ENCODE measurements around the gene VKORC1L1.
A peak's percentile ranks its signal among the peaks of the same experiment; 100 is the strongest.
"Not testable (repeated sequence)": the region's sequence is repeated elsewhere in the genome, so short reads cannot be mapped to it uniquely, and the experiment has no call there.

The VKORC1L1 gene

GRCh38 chr7:65978891-65979582, 106.2 kb downstream of the VKORC1L1 start:
- no peak for DNase-seq (ENCODE audit: low read depth)

GRCh38 chr7:65979583-65980477, 107.0 kb downstream of the VKORC1L1 start:
- no peak for DNase-seq (ENCODE audit: low read depth)

- DNase-seq (ENCODE audit: low read depth) = no peak
Measured at GRCh38 chr7:65980478-65981250, 107.8 kb downstream of the VKORC1L1 start.

GRCh38 chr7:65981965-65982792, 109.3 kb downstream of the VKORC1L1 start, which contains the start of gene GUSB:
Gene GUSB, minus strand, starts transcription at chr7:65982213. Its CDS starts 30 bp downstream, at chr7:65982183.
- peak; percentile 69 for DNase-seq (ENCODE audit: low read depth)

GRCh38 chr7:65983965-65984658, 111.2 kb downstream of the VKORC1L1 start:
- no peak for DNase-seq (ENCODE audit: low read depth)

GRCh38 chr7:65988084-65988483, 115.2 kb downstream of the VKORC1L1 start:
- no peak for DNase-seq (ENCODE audit: low read depth)

GRCh38 chr7:65988503-65988902, 115.6 kb downstream of the VKORC1L1 start:
- not testable (repeated sequence) for DNase-seq (ENCODE audit: low read depth)

- DNase-seq (ENCODE audit: low read depth) = no peak
Measured at GRCh38 chr7:65989694-65990080, 116.8 kb downstream of the VKORC1L1 start.

- DNase-seq (ENCODE audit: low read depth) = not testable (repeated sequence)
Measured at GRCh38 chr7:65991829-65992228, 119.0 kb downstream of the VKORC1L1 start.

- DNase-seq (ENCODE audit: low read depth) = no peak
Measured at GRCh38 chr7:65992526-65992925, 119.7 kb downstream of the VKORC1L1 start.

- DNase-seq (ENCODE audit: low read depth) = not testable (repeated sequence)
Measured at GRCh38 chr7:65994984-65995383, 122.1 kb downstream of the VKORC1L1 start.

- not testable (repeated sequence) for DNase-seq (ENCODE audit: low read depth)
Measured at GRCh38 chr7:66000823-66001417, 128.0 kb downstream of the VKORC1L1 start.

- not testable (repeated sequence) for DNase-seq (ENCODE audit: low read depth)
Measured at GRCh38 chr7:66005115-66005671, 132.3 kb downstream of the VKORC1L1 start.

GRCh38 chr7:66007232-66007631, 134.4 kb downstream of the VKORC1L1 start:
- no peak for DNase-seq (ENCODE audit: low read depth)
